Erythroblast (primary cell): Measurements from ENCODE around the gene CUX1.

Experiments
- GATA1 ChIP-seq: IDR thresholded peaks from 2 replicates; pipeline ENCODE4 v1.6.1; 2011; ENCODE audit warnings: low read depth, mild to moderate bottlenecking, control low read depth, low read length, moderate library complexity
- POLR2A ChIP-seq: IDR thresholded peaks from 2 replicates; pipeline ENCODE4 v1.6.1; 2011; ENCODE audit warnings: mild to moderate bottlenecking, low read length

DNA sequence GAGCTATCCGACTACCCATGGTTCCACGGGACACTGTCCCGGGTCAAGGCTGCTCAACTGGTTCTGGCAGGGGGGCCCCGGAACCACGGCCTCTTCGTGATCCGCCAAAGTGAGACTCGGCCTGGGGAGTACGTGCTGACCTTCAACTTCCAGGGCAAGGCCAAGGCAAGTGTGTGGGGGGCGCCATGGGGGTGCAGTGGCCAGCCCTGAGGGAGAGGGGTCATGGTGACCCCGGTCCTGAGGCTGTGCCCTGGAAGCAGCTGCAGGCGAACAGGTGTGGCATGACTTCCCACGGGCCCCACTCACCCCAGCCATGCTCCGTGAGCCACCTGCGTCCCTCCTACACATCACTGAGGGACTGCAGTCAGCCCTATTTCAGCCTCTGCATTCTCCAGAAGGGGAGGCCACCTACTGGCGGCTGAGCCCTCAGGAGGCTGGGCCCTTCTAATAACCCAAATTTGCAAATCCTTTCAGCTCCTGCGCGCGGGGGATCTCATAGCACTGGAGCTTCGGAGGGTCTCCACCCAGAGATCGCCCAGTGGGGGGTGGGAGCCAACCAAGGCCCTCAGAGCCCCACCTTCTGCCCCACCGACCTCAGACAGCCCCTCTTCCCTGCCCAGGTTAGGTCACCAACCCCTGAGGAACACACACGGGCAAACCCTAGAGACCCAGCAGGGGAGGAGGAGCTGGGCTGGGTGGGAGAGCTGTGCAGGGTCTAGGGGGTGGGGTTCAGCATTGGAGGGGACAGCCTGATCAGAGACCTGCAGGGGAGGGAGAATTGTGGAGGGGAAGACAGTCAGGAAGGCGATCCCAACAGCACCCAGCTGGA lies 500.0 kb downstream of the CUX1 start:
- no peak for TF ChIP-seq POLR2A
- no peak for TF ChIP-seq GATA1
